ENCODE results near the gene ST6GALNAC4. TPM values are rescaled to one million over a fixed set of nuclear protein-coding genes. Genes with fewer than 3 reads are reported as not detected.

The ST6GALNAC4 gene
- total RNA-seq, 4 donors from 2014 or later, result 9.6 to 39.1 (median 21.4) TPM

DNA sequence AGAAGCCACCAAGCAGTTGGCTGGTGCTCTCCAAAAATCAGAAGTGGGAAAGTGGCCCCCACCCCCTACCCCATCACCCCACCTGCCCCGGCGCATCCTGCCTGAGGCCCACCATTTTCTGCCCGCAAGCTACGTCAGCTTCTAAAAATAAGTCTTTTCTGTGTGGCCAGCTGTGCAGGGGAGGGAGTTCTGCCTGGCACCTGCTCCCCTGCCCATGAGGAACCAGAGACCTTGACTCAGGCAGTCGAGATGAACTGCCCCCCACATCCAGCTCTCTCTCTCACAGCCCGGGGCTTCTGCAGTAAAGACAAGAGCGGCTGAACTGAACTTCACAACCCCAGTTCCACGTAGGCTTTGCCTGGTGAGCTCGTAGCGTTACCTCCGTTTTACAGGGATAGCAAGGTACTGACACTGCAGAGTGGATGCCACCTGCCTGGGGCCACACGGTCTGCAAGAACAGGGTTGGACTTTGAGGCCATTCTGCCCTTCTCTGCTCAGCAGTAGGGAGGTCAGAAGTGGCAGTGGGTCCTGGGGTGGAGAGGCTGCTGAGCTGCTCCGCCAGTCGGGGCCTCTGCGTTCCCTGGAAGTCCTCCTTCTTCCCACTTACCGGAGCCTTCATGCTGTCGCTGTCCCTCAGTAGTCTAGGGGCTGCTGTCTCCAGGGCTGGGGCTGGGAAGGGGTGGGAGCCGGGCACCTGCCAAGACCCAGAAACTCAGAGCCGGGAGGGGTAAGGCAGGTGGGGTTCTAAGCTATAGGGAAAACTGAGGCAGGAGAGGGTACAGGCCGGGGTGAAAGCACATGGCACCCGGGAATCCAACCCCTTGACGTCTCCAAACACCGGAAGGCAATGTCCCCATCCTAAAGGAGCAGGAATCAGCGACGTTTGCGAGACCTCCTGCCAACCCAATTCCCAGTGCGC lies 781 bp downstream of the ST6GALNAC4 start:
- TF ChIP-seq, protein P1, sequence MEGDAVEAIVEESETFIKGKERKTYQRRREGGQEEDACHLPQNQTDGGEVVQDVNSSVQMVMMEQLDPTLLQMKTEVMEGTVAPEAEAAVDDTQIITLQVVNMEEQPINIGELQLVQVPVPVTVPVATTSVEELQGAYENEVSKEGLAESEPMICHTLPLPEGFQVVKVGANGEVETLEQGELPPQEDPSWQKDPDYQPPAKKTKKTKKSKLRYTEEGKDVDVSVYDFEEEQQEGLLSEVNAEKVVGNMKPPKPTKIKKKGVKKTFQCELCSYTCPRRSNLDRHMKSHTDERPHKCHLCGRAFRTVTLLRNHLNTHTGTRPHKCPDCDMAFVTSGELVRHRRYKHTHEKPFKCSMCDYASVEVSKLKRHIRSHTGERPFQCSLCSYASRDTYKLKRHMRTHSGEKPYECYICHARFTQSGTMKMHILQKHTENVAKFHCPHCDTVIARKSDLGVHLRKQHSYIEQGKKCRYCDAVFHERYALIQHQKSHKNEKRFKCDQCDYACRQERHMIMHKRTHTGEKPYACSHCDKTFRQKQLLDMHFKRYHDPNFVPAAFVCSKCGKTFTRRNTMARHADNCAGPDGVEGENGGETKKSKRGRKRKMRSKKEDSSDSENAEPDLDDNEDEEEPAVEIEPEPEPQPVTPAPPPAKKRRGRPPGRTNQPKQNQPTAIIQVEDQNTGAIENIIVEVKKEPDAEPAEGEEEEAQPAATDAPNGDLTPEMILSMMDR (IDR thresholded peaks at IDR 0.05; ENCODE audit: low read depth), result no peak

DNA sequence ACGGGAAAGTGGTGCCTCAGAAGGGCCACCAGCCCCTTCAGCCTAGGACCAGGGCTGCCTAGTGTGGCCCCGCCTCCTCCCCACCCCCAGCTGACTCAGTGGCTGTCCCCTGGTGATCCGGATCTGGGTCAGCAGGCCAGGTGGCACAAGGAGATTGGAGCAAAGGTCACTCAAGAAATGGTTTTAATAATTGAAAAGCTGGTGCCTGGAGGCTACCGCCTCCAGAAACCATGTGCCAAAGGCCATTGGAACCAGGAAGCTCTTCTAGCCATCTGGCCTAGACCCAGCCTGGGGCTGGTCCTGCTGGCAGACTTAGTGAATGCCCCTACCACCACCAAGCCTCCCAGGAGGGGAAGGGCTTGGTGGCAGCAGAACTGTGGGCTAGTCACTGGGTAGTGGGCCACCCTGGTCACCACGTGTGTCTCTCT lies 1.5 kb downstream of the ST6GALNAC4 start:
- TF ChIP-seq, protein P1 (IDR thresholded peaks at IDR 0.05; ENCODE audit: low read depth), result no peak

DNA sequence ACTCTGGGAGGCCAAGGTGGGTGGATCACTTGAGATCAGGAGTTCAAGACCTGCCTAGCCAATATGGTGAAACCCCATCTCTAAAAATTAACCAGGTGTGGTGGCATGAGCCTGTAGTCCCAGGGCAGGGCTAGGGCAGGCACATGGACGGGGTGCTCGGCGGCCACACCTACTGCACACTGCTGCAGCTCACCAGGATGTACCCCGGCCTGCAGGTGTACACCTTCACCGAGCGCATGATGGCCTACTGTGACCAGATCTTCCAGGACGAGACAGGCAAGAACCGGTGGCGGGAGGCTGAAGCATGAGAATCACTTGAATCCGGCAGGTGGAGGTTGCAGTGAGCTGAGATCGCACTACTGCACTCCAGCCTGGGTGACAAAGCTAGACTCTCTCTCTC lies 3.2 kb downstream of the ST6GALNAC4 start:
- TF ChIP-seq, protein P1 (IDR thresholded peaks at IDR 0.05; ENCODE audit: low read depth), result no peak

DNA sequence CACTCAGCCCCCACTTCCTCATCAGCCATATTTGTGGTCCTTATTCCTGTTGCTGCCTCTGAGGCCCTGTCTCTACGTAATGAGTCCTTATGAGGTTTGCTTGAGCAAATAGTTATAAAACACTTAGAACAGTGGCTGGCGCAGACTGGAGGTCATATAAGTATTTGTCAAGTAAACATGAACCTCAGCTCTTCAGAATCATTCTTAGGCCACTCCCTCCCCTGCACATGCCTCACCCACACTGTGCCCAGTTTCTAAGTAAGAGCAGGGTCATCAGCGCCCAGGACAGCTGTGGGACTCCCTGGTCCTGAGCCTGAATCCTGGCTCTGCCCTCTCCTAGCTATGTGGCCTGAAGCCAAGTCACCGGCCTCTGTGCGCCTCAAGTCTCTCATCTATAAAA lies 4.0 kb downstream of the ST6GALNAC4 start:
- TF ChIP-seq, protein P1 (IDR thresholded peaks at IDR 0.05; ENCODE audit: low read depth), result no peak

DNA sequence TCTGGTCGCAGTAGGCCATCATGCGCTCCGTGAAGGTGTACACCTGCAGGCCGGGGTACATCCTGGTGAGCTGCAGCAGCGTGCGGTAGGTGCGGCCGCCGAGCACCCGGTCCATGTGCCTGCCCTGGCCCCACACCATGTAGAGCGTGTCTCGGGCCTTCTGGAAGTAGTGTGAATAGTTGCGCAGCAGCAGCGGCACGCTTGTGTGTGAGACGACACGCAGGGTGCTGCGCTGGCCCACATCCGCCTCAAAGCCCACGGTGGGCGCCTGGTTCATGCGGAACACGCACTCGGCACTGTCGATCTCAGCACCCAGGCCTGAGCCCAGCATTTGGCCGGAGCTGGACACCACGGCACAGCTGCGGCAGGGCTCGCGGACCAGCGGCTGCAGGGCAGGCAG lies 4.5 kb downstream of the ST6GALNAC4 start:
- TF ChIP-seq, protein P1 (IDR thresholded peaks at IDR 0.05; ENCODE audit: low read depth), result no peak

DNA sequence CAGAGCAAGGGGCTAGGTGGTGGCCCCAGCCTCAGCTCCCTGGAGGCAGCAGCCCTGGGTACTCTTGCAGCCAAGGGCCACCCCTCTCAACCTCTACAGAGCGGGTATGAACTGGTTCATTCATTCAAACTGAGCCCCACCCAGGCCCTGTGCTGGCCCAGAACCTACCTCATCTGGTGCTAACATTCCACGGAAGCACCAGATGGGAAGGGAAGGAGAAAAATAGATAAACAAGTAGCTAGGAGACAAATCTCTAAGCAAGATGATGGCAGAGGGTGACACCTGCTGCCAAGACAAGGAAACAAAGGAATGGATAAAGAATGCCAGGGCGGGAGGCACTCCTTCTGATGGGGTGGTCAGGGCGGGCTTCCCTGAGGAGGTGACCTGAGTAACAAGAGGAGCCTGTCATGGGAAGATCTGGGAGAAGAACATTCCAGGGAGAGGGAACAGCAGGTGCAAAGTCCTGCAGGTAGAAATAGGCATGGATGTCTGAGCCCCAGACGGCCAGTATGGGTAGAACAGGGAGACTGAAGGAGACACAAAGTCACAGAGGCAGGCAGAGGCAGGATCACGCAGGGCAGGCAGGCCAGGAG lies 6.1 kb downstream of the ST6GALNAC4 start:
- TF ChIP-seq, protein P1 (IDR thresholded peaks at IDR 0.05; ENCODE audit: low read depth), result no peak

DNA sequence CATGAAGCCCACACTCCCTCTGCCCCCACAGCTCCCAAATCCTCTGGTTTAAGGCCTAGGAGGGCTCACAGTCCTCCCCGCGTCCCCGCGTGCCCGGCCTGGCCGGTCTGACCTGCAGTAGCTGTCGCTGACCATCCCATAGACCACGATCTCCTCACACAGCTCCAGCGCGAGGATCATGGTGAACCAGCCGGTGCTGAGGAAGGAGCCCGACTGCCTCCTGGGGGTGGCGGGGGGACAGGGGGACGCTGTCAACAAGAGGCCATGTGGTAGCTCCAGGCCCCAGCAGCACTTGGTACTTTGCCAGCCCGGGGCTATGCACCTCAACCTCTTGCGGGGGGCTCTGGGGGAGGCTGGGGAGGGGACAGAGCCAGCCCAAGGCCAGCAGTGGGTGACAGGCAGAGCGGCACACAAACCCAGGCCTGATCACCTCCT lies 7.0 kb downstream of the ST6GALNAC4 start:
- TF ChIP-seq, protein P1 (IDR thresholded peaks at IDR 0.05; ENCODE audit: low read depth), result no peak
